Mucosa of rectum (tissue), 2 donors: ENCODE measurements around the gene DNAAF5.
"Not testable (repeated sequence)": the region's sequence is repeated elsewhere in the genome, so short reads cannot be mapped to it uniquely, and the experiment has no call there.

Source experiments
- H3K27ac ChIP-seq, 2 donors: one replicate each; pipeline ENCODE4 v1.7.0; 2013; ENCODE audit warnings: inconsistent platforms in 2 of 2, low read depth in 2 of 2, low read length in 2 of 2
- H3K27me3 ChIP-seq, 2 donors: one replicate each; pipeline ENCODE4 v1.7.0; 2013; ENCODE audit warnings: low read length in 2 of 2; ENCODE audit not compliant: control insufficient read depth in 2 of 2, insufficient read depth in 2 of 2
- H3K36me3 ChIP-seq, 2 donors: one replicate each; pipeline ENCODE4 v1.7.0; 2013; ENCODE audit warnings: low read length in 2 of 2; ENCODE audit not compliant: control insufficient read depth in 2 of 2, insufficient read depth in 2 of 2
- H3K4me1 ChIP-seq, 2 donors: one replicate each; pipeline ENCODE4 v1.7.0; 2013; ENCODE audit warnings: low read length in 2 of 2, mild to moderate bottlenecking in 1 of 2; ENCODE audit not compliant: control insufficient read depth in 2 of 2, insufficient read depth in 2 of 2
- H3K4me3 ChIP-seq, 2 donors: one replicate each; pipeline ENCODE4 v1.7.0; 2013; ENCODE audit warnings: low read length in 2 of 2
- H3K9ac ChIP-seq, 2 donors: one replicate each; pipeline ENCODE4 v1.7.0; 2013; ENCODE audit warnings: low read length in 2 of 2, low read depth in 1 of 2, mild to moderate bottlenecking in 1 of 2
- H3K9me3 ChIP-seq, 2 donors: one replicate each; pipeline ENCODE4 v1.7.0; 2013; ENCODE audit warnings: low read length in 2 of 2; ENCODE audit not compliant: control insufficient read depth in 2 of 2
- donor health status: healthy.
- donor health status: Normal muscosa, but diverticular disease.

The DNAAF5 gene

DNA sequence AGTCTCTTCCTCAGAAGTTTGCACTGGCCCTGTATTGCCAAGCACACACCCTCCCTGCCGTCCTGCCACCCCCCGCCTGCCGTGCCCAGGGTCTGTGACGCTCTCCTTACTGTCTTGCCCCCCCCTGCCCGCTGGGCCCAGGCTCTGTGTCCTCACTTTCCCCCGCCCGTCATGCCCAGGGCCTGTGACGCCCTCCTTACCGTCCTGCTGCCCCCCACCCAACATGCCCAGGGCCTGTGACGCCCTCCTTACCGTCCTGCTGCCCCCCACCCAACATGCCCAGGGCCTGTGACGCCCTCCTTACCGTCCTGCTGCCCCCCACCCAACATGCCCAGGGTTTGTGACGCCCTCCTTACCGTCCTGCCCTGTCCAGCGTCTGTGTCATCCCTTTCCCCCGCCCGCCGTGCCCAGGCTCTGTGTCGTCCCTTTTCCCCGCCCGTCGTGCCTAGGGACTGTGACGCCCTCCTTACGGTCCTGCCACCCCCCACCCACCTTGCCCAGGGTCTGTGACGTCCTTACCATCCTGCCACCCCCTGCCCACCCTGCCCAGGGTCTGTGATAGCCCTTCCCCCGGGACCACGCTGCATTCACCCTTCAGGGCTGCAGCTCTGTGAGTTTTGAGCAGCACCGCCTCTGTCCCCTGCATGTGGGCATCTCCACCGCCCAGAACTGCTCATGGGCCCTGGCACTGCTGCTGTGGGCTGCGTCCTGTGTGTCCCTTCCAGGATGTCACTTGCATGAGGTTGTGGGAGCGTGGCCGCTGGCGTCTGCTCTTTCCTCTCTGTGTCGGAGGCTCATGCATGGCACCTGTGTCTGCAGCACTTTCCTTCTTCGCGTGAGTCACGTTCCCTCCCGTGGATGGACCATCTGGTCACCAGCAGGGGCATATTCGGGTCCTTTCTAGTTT is 19.9 kb downstream of the DNAAF5 start:
- H3K4me3 ChIP-seq: no peak overlapping the region
- no peaks in the 10 kb centered on the region for H3K27me3 ChIP-seq
- H3K36me3 ChIP-seq: peaks cover 20 to 25% of the 10 kb centered on the region in 2 donors
- no peaks in the 10 kb centered on the region for H3K4me1 ChIP-seq
- no peak overlapping the region for H3K9ac ChIP-seq
- no peaks in the 10 kb centered on the region for H3K9me3 ChIP-seq
- no peak overlapping the region for H3K27ac ChIP-seq

DNA sequence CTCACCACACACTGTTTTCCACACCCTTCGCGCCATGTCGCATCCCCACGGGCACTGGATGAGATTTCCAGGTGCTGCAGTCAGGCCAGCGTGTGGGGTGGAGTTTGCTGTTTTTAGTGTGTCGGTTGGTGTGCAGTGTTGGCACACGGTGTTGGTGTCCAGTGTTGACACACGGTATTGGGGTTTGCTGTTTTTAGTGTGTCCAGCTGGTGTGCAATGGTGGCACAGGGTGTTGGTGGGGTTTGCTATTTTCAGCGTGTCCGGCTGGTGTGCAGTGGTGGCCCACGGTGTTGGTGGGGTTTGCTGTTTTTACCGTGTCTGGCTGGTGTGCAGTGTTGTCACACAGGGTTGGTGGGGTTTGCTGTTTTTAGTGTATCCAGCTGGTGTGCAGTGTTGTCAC is 20.7 kb downstream of the DNAAF5 start:
- H3K9me3 ChIP-seq: no peaks in the 10 kb centered on the region
- no peaks in the 10 kb centered on the region for H3K4me1 ChIP-seq
- no peak overlapping the region for H3K27ac ChIP-seq
- peaks cover 25 to 26% of the 10 kb centered on the region in 2 donors for H3K36me3 ChIP-seq
- H3K9ac ChIP-seq: no peak overlapping the region
- no peaks in the 10 kb centered on the region for H3K27me3 ChIP-seq
- no peak overlapping the region for H3K4me3 ChIP-seq

DNA sequence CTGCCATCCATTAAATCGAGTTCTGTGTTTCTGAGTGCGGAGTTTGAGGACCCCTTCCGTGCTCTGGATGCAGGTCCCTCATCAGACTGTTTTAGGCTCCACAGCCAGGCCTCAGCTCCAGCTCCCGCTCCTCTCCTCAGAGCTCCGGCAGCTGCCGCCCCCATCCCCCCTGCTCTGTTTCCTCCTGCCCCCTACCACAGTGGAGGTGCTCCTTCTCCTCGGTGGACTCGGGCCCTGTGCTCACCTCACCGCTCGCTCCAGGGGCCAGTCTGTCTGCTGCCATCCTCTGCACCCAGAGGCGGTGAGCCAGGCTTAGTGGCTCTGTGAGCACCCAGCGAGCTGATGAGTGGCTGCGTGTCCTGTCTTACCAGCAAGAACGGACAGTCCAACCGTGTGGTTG is 21.9 kb downstream of the DNAAF5 start:
- H3K9me3 ChIP-seq: no peaks in the 10 kb centered on the region
- no peak overlapping the region for H3K9ac ChIP-seq
- H3K27ac ChIP-seq: no peak overlapping the region

DNA sequence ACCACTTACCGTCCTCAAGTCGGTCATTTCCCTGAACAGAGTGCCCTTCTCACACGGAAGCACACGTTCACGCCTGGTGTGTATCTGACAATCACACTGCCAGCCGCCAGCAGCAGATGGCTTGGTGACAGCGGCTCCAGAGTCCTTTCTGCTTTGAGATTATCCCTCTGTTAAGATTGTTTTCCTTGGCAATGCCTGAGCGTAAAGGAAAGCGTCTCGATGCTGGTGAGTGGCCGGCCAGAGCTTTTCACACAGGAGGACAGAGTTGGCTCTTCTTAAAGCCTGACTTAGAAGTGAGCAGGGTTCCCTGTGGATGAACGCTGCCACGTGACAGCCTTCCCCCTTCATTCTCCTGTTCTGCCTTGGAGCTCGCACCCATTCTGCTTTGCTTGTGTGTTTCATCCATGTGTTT is 22.6 kb downstream of the DNAAF5 start:
- no peak overlapping the region for H3K27ac ChIP-seq
- peaks cover 29 to 33% of the 10 kb centered on the region in 2 donors for H3K36me3 ChIP-seq
- no peak overlapping the region for H3K4me3 ChIP-seq
- H3K9me3 ChIP-seq: no peaks in the 10 kb centered on the region
- no peak overlapping the region for H3K9ac ChIP-seq
- no peaks in the 10 kb centered on the region for H3K27me3 ChIP-seq
- H3K4me1 ChIP-seq: no peaks in the 10 kb centered on the region

More for the DNA sequence above, 21.9 kb downstream of the DNAAF5 start:
- Histone ChIP-seq H3K4me1 (no peaks in the 10 kb centered on the region), H3K36me3 (peaks cover 29 to 30% of the 10 kb centered on the region in 2 donors), H3K27me3 (no peaks in the 10 kb centered on the region), H3K4me3 (no peak overlapping the region)

DNA sequence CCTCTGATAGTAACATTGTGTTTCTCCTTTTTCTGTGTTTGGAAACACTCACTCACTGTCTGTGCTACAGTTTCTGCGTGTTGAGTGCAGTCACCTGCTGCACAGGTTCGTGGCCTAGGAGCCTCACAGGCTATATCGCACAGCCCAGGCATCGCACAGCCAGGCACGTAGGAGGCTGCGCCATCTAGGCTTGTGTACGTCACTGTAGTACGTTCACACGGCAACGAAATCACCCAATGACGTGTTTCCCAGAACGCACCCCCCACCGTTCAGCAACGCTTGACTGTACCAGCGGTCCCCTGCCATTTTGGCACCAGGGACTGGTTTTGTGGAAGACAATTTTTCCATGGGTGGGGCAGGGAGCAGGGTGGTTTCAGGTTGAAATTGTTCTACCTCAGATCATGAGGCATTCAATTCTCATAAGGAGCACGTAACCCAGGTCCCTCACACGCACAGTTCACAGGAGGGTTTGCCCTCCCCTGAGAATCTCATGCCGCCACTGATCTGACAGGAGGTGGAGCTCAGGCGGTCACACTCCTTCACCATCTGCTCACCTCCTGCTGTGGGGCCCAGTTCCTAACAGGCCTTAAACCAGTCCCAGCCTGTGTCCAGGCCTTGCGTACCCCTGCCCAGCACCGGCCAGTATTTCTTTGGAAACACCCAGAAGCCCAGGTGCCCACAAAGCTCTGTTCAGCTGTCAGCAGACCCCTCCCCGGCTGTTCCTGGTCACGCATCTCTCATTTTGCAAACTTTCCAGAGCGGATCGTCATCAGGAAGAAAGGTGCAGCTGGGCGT is 23.8 kb downstream of the DNAAF5 start:
- no peaks in the 10 kb centered on the region for H3K4me1 ChIP-seq
- no peaks in the 10 kb centered on the region for H3K9me3 ChIP-seq
- no peak overlapping the region for H3K9ac ChIP-seq
- peaks cover 32 to 39% of the 10 kb centered on the region in 2 donors for H3K36me3 ChIP-seq
- no peak overlapping the region for H3K4me3 ChIP-seq
- H3K27me3 ChIP-seq: no peaks in the 10 kb centered on the region
- no peak overlapping the region for H3K27ac ChIP-seq

DNA sequence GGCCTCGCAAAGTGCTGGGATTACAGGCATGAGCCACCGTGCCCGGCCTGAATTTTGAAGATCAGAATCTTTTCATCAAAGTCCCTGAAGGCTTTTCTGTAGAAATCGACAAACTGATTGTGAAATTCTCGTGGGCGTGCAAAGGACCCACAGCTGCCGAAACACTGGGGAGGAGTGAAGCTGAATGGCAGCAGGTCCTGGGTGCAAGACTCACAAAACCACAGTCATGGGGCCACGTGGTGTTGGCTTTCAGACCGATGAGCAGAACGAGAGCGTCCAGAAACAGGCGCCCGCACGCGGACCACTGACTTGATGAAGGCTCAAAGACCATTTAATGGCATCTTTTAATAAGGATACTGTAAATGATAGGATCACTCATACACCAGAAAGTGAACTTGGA is 25.3 kb downstream of the DNAAF5 start:
- H3K27me3 ChIP-seq: no peaks in the 10 kb centered on the region
- H3K4me3 ChIP-seq: no peak overlapping the region
- no peak overlapping the region for H3K9ac ChIP-seq
- no peaks in the 10 kb centered on the region for H3K4me1 ChIP-seq
- H3K36me3 ChIP-seq: peaks cover 33 to 44% of the 10 kb centered on the region in 2 donors
- H3K9me3 ChIP-seq: no peaks in the 10 kb centered on the region
- H3K27ac ChIP-seq: no peak overlapping the region

DNA sequence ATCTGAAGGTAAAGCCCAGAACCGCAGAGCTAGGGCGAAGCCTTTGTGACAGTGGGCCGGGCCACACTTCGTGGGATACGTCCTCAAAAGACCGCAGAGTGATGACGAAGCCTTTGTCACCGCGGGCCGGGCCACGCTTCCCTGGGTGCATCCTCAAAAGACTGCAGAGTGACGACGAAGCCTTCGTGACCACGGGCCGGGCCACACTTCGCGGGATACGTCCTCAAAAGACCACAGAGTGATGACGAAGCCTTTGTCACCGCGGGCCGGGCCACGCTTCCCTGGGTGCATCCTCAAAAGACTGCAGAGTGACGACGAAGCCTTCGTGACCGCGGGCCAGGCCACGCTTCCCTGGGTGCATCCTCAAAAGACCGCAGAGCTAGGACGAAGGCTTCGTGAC is 25.8 kb downstream of the DNAAF5 start:
- peaks cover 36 to 49% of the 10 kb centered on the region in 2 donors for H3K36me3 ChIP-seq

DNA sequence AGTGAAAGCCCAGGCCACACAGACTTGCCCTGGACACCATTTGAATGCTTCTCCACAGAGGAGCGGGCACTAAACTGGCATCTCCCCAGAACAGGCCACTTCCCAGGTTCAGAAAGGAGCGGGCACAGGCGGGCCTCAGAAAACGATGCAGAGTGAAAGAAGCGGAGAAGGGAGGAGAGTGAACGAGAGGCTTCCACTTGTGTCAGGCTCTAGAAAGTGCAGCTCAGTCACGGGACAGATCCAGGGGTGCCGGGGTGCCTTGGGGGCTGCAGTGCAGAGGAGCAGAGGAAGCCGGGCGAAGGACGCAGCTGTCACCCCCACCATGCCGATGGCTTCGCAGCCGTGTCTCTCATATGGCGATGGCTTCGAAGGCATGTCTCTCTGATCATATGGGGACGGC is 26.7 kb downstream of the DNAAF5 start:
- Histone ChIP-seq H3K36me3 (peaks cover 37 to 57% of the 10 kb centered on the region in 2 donors), H3K4me3 (no peak overlapping the region), H3K9me3 (no peaks in the 10 kb centered on the region), H3K9ac (no peak overlapping the region), H3K27me3 (no peaks in the 10 kb centered on the region), H3K4me1 (no peaks in the 10 kb centered on the region), H3K27ac (no peak overlapping the region)

More for the DNA sequence above, 25.8 kb downstream of the DNAAF5 start:
- H3K27ac ChIP-seq, H3K27me3 ChIP-seq, H3K9ac ChIP-seq, H3K9me3 ChIP-seq, H3K4me1 ChIP-seq, H3K4me3 ChIP-seq: not testable (repeated sequence)

DNA sequence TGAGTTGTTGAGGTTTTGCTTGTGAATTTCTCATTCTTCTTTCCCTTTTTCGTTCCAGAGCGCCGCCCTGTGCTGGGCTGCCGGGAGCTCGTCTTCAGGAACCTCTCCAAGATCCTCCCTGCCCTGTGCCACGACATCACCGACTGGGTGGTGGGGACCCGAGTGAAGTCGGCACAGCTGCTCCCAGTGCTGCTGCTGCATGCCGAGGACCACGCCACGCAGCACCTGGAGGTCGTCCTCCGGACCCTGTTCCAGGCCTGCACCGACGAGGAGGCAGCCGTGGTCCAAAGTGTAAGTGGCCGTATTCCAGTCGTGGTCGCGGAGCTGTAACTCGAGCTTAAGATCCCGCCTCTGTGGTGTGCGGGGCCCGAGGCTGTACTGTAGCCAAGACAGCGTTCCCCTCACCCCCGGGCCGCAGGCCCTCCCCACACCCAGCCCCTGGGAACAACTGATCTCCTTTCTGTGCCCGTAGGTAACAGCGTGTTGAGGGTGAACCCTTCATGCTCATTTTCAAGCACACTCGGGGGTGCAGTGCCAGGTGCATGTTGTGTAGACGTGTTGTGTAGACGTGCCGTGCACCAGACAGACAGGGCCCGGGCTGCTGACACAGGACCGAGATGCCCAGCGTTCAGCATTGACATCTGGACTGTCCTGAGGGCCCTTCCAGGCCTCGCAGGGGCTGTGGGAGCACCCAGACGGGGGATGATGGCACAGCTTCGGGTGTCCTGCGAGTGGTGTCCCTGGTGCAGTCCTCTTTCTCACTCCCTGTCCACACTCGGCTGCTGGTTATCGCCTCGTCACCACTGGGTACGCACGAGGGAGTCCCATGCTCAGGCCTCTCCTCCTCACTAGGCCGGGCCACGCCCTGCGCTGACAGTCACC is 28.3 kb downstream of the DNAAF5 start:
- Histone ChIP-seq H3K9me3 (no peaks in the 10 kb centered on the region), H3K27me3 (no peaks in the 10 kb centered on the region)

More for the DNA sequence above, 28.3 kb downstream of the DNAAF5 start:
- no peak overlapping the region for H3K27ac ChIP-seq
- H3K4me3 ChIP-seq: no peak overlapping the region
- no peak overlapping the region for H3K9ac ChIP-seq
- peaks cover 0 to 2% of the 10 kb centered on the region in 2 donors for H3K4me1 ChIP-seq
- peaks cover 34 to 57% of the 10 kb centered on the region in 2 donors for H3K36me3 ChIP-seq
